HL-60 (cell line): ENCODE results near the gene MIF.

Experiments used
- DNase-seq, 2 experiments: peaks; one replicate each; pipeline ENCODE4 v3.0.0-alpha.2; 2010 to 2020; ENCODE audit warnings: low read depth in 1 of 2, low spot score in 1 of 2
- H3K27ac ChIP-seq: fragments of 250-450 bp; sonication (Bioruptor Pico); replicated peaks from 2 replicates; pipeline ENCODE4 v1.5.1; 2020; ENCODE audit warnings: mild to moderate bottlenecking, moderate library complexity
- H3K27me3 ChIP-seq: fragments of 250-450 bp; sonication (Bioruptor Pico); 2 replicates; pipeline ENCODE4 v1.5.1; 2021; ENCODE audit warnings: mild to moderate bottlenecking, moderate library complexity; ENCODE audit not compliant: insufficient read depth, poor library complexity, severe bottlenecking
- H3K4me3 ChIP-seq: replicated peaks from 2 replicates; pipeline ENCODE4 v1.5.1; 2011; ENCODE audit warnings: mild to moderate bottlenecking, control low read depth, low read length; ENCODE audit not compliant: insufficient read depth
- CTCF ChIP-seq: IDR thresholded peaks from one replicate; pipeline ENCODE4 v1.5.1; 2011; ENCODE audit warnings: low read length, control low read depth, inconsistent platforms; ENCODE audit not compliant: insufficient read depth
- GABPA ChIP-seq: IDR thresholded peaks from 2 replicates; pipeline ENCODE4 v1.6.1; 2012; ENCODE audit warnings: low read depth
- POLR2AphosphoS5 ChIP-seq: IDR thresholded peaks from 2 replicates; pipeline ENCODE4 v1.6.1; 2012; ENCODE audit warnings: low read depth
- SPI1 ChIP-seq: IDR thresholded peaks from 2 replicates; pipeline ENCODE4 v1.6.1; 2012; ENCODE audit warnings: low read depth, mild to moderate bottlenecking, borderline replicate concordance
- TF ChIP-seq, protein P1 (sequence below): IDR thresholded peaks from 2 replicates; pipeline ENCODE4 v1.6.1; 2012; ENCODE audit warnings: low read depth; ENCODE audit not compliant: insufficient replicate concordance

The MIF gene

GRCh38 chr22:23896166-23896522 lies 2.0 kb downstream of the MIF start:
- no peaks in the 10 kb centered on the region for H3K27me3 ChIP-seq
- peak overlapping the region; percentile 92 for H3K27ac ChIP-seq
- TF ChIP-seq CTCF (no peak), POLR2AphosphoS5 (no peak; the same call in 1 of the 2 replicates), SPI1 (no peak), GABPA (no peak)
- TF ChIP-seq, protein P1, sequence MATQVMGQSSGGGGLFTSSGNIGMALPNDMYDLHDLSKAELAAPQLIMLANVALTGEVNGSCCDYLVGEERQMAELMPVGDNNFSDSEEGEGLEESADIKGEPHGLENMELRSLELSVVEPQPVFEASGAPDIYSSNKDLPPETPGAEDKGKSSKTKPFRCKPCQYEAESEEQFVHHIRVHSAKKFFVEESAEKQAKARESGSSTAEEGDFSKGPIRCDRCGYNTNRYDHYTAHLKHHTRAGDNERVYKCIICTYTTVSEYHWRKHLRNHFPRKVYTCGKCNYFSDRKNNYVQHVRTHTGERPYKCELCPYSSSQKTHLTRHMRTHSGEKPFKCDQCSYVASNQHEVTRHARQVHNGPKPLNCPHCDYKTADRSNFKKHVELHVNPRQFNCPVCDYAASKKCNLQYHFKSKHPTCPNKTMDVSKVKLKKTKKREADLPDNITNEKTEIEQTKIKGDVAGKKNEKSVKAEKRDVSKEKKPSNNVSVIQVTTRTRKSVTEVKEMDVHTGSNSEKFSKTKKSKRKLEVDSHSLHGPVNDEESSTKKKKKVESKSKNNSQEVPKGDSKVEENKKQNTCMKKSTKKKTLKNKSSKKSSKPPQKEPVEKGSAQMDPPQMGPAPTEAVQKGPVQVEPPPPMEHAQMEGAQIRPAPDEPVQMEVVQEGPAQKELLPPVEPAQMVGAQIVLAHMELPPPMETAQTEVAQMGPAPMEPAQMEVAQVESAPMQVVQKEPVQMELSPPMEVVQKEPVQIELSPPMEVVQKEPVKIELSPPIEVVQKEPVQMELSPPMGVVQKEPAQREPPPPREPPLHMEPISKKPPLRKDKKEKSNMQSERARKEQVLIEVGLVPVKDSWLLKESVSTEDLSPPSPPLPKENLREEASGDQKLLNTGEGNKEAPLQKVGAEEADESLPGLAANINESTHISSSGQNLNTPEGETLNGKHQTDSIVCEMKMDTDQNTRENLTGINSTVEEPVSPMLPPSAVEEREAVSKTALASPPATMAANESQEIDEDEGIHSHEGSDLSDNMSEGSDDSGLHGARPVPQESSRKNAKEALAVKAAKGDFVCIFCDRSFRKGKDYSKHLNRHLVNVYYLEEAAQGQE: no peak
- no peak for DNase-seq
- peak overlapping the region; percentile 72; the same call in 1 of the 2 replicates for H3K4me3 ChIP-seq

DNA sequence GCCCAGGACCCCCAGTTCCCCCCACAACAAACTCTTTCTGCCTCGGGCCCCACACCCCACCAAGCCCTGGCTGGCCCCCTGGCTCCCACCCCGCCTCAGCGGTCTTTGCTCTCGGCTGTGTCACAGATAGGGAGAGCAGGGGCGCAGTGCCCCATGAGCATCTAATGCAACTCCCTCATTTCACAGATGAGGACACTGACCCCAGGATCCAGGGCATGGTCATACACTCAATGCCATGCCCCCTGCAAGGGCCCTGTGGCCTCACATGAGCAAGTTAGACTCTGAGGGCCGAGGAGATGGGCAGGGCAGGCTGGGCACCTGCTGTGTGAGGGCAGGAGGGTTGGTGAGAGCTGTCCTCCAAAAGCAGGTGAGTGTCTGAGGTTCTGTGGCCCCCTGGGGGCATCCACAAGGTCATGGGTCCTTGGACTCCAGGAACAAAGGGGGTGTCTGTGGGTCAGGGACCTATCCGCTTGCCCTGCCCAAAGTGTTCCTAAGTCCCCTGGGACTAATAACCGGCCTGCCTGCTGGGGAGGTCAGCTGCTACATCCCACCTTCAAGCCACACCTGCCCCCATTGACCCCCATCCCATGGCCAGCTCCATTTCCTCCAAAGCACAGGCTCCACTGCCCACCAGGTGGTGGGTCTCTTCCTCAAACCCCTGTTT lies 2.5 kb downstream of the MIF start:
- TF ChIP-seq POLR2AphosphoS5: 0 out of 2 replicates have a peak, but pooled peaks have one; percentile 10
- TF ChIP-seq GABPA: no peak
- TF ChIP-seq CTCF: no peak
- TF ChIP-seq, protein P1: no peak
- no peak for TF ChIP-seq SPI1
- no peak overlapping the region; the same call in 1 of the 2 replicates for H3K27ac ChIP-seq
- no peak for DNase-seq
- H3K27me3 ChIP-seq: no peaks in the 10 kb centered on the region
- no peak overlapping the region for H3K4me3 ChIP-seq

DNA sequence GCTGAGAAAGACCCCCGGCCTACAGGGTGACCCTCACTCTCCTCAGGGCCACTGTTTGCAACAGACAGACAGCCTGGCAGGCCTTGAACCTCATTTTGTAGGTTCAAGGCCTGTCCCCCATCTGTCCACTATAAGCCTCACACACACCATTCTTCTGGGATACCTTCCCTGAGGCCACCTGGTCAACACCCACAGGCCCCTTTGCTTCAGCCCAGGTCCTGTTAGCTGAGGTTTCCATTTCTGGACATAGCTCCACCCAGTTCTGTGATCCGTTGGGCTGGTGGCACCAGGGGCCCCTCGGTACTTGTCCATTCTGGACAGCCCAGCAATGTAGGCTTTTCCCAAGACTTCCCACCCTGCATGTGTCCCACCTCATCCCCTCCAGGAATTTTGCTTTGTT lies 3.1 kb downstream of the MIF start:
- no peak overlapping the region for H3K27ac ChIP-seq
- no peak for DNase-seq
- no peaks in the 10 kb centered on the region for H3K27me3 ChIP-seq
- peak; percentile 1; the same call in 1 of the 2 replicates for TF ChIP-seq POLR2AphosphoS5
- no peak for TF ChIP-seq SPI1
- TF ChIP-seq, protein P1: no peak
- no peak for TF ChIP-seq CTCF
- H3K4me3 ChIP-seq: no peak overlapping the region
